Sigmoid colon (tissue), 4 donors: ENCODE data around the gene RPEL1.

Source experiments
- CTCF ChIP-seq, 4 experiments: fragments of 450-650 bp in 3 of 4; fragments of 200-600 bp in 1 of 4; IDR thresholded peaks; one replicate each; pipeline ENCODE4 v1.5.1; 2016 to 2019; ENCODE audit warnings: antibody characterized with exemption in 4 of 4, mild to moderate bottlenecking in 3 of 4, moderate library complexity in 2 of 4
- EP300 ChIP-seq, 4 donors: sonication (generic); formaldehyde crosslinking; IDR thresholded peaks; one replicate each; pipeline ENCODE4 v1.6.1; 2017; ENCODE audit warnings: antibody characterized with exemption in 4 of 4

- TF ChIP-seq CTCF (IDR thresholded peaks at IDR 0.05): no peak
- TF ChIP-seq EP300 (IDR thresholded peaks at IDR 0.05): no peak
Observed at GRCh38 chr10:103257812-103258211, 12.1 kb downstream of the RPEL1 start.
